IPS-18a (cell line): ENCODE measurements around the gene KNDC1.
A peak's percentile ranks its signal among the peaks of the same experiment; 100 is the strongest.
"Not testable (repeated sequence)": the region's sequence is repeated elsewhere in the genome, so short reads cannot be mapped to it uniquely, and the experiment has no call there.

ENCODE experiments used
- H3K27ac ChIP-seq: one replicate; pipeline ENCODE4 v1.5.1; 2013; ENCODE audit warnings: low read length
- H3K27me3 ChIP-seq: one replicate; pipeline ENCODE4 v1.6.1; 2013; ENCODE audit warnings: mild to moderate bottlenecking, low read length; ENCODE audit not compliant: control insufficient read depth, insufficient read depth
- H3K36me3 ChIP-seq: one replicate; pipeline ENCODE4 v1.6.1; 2013; ENCODE audit warnings: low read depth, low read length; ENCODE audit not compliant: control insufficient read depth
- H3K4me1 ChIP-seq: one replicate; pipeline ENCODE4 v1.6.1; 2013; ENCODE audit warnings: low read depth, low read length; ENCODE audit not compliant: control insufficient read depth
- H3K4me3 ChIP-seq: one replicate; pipeline ENCODE4 v1.5.1; 2013; ENCODE audit warnings: low read length
- H3K9ac ChIP-seq: one replicate; pipeline ENCODE4 v1.6.1; 2013; ENCODE audit warnings: mild to moderate bottlenecking, low read length, moderate library complexity
- H3K9me3 ChIP-seq: one replicate; pipeline ENCODE4 v1.6.1; 2013; ENCODE audit warnings: low read depth, low read length; ENCODE audit not compliant: control insufficient read depth

The KNDC1 gene

GRCh38 chr10:133218891-133219290, 58.9 kb downstream of the KNDC1 start:
- Histone ChIP-seq H3K4me1 (no peaks in the 10 kb centered on the region), H3K9me3 (no peaks in the 10 kb centered on the region), H3K27ac (no peak overlapping the region), H3K9ac (no peak overlapping the region), H3K4me3 (no peak overlapping the region), H3K36me3 (no peaks in the 10 kb centered on the region), H3K27me3 (no peaks in the 10 kb centered on the region)

- Histone ChIP-seq H3K27me3 (no peaks in the 10 kb centered on the region), H3K27ac (no peak overlapping the region), H3K9me3 (no peaks in the 10 kb centered on the region), H3K36me3 (no peaks in the 10 kb centered on the region), H3K9ac (no peak overlapping the region), H3K4me3 (peak overlapping the region; percentile 35), H3K4me1 (no peaks in the 10 kb centered on the region)
Observed at GRCh38 chr10:133219782-133220181, 59.8 kb downstream of the KNDC1 start.

- H3K27ac ChIP-seq = no peak overlapping the region
- H3K4me1 ChIP-seq = no peaks in the 10 kb centered on the region
- no peaks in the 10 kb centered on the region for H3K9me3 ChIP-seq
- no peaks in the 10 kb centered on the region for H3K27me3 ChIP-seq
- H3K4me3 ChIP-seq = no peak overlapping the region
- no peak overlapping the region for H3K9ac ChIP-seq
- no peaks in the 10 kb centered on the region for H3K36me3 ChIP-seq
Observed at GRCh38 chr10:133221331-133221730, 61.3 kb downstream of the KNDC1 start.

- not testable (repeated sequence) for H3K27ac ChIP-seq, H3K9me3 ChIP-seq, H3K4me1 ChIP-seq, H3K36me3 ChIP-seq, H3K4me3 ChIP-seq, H3K9ac ChIP-seq, H3K27me3 ChIP-seq
Observed at GRCh38 chr10:133221756-133222155, 61.7 kb downstream of the KNDC1 start.

GRCh38 chr10:133224076-133224475, 64.1 kb downstream of the KNDC1 start:
- Histone ChIP-seq H3K9ac (no peak overlapping the region), H3K36me3 (no peaks in the 10 kb centered on the region), H3K27me3 (peaks cover 14% of the 10 kb centered on the region), H3K9me3 (no peaks in the 10 kb centered on the region), H3K27ac (no peak overlapping the region), H3K4me3 (no peak overlapping the region), H3K4me1 (no peaks in the 10 kb centered on the region)

- Histone ChIP-seq H3K9ac (no peak overlapping the region), H3K4me1 (no peaks in the 10 kb centered on the region), H3K36me3 (no peaks in the 10 kb centered on the region), H3K27me3 (peaks cover 22% of the 10 kb centered on the region), H3K27ac (no peak overlapping the region), H3K9me3 (no peaks in the 10 kb centered on the region), H3K4me3 (no peak overlapping the region)
Observed at GRCh38 chr10:133224756-133225372, 64.8 kb downstream of the KNDC1 start.

- Histone ChIP-seq H3K27me3 (peaks cover 28% of the 10 kb centered on the region), H3K9ac (no peak overlapping the region), H3K4me3 (no peak overlapping the region)
Observed at GRCh38 chr10:133225707-133226191, 65.7 kb downstream of the KNDC1 start.

GRCh38 chr10:133226251-133226808, 66.3 kb downstream of the KNDC1 start:
- H3K27me3 ChIP-seq = peaks cover 34% of the 10 kb centered on the region
- H3K27ac ChIP-seq = no peak overlapping the region
- H3K4me1 ChIP-seq = no peaks in the 10 kb centered on the region
- H3K36me3 ChIP-seq = no peaks in the 10 kb centered on the region
- H3K9me3 ChIP-seq = no peaks in the 10 kb centered on the region
- no peak overlapping the region for H3K9ac ChIP-seq
- no peak overlapping the region for H3K4me3 ChIP-seq

More at GRCh38 chr10:133225707-133226191, 65.7 kb downstream of the KNDC1 start:
- Histone ChIP-seq H3K27ac (no peak overlapping the region), H3K36me3 (no peaks in the 10 kb centered on the region), H3K4me1 (no peaks in the 10 kb centered on the region), H3K9me3 (no peaks in the 10 kb centered on the region)

- H3K9me3 ChIP-seq = no peaks in the 10 kb centered on the region
- H3K9ac ChIP-seq = no peak overlapping the region
- peaks cover 43% of the 10 kb centered on the region for H3K27me3 ChIP-seq
- H3K27ac ChIP-seq = no peak overlapping the region
- no peak overlapping the region for H3K4me3 ChIP-seq
- H3K4me1 ChIP-seq = peaks cover 7% of the 10 kb centered on the region
- H3K36me3 ChIP-seq = no peaks in the 10 kb centered on the region
Observed at GRCh38 chr10:133227256-133227655, 67.2 kb downstream of the KNDC1 start.

- Histone ChIP-seq H3K9ac (no peak overlapping the region), H3K27me3 (peaks cover 65% of the 10 kb centered on the region), H3K4me3 (peak overlapping the region; percentile 11), H3K27ac (no peak overlapping the region), H3K4me1 (peaks cover 9% of the 10 kb centered on the region), H3K9me3 (no peaks in the 10 kb centered on the region), H3K36me3 (no peaks in the 10 kb centered on the region)
Observed at GRCh38 chr10:133229265-133230043, 69.4 kb downstream of the KNDC1 start.

- no peaks in the 10 kb centered on the region for H3K36me3 ChIP-seq
- H3K27me3 ChIP-seq = peaks cover 69% of the 10 kb centered on the region
- H3K4me1 ChIP-seq = peaks cover 9% of the 10 kb centered on the region
- H3K9ac ChIP-seq = no peak within 1 kb of the TSS
- H3K9me3 ChIP-seq = no peaks in the 10 kb centered on the region
- peak within 1 kb of the TSS; percentile 17 for H3K4me3 ChIP-seq
- H3K27ac ChIP-seq = no peak within 1 kb of the TSS
Observed at GRCh38 chr10:133230044-133230361, 70.0 kb downstream of the KNDC1 start, which contains the start of gene UTF1. Gene UTF1 (plus strand): TSS chr10:133230217. CDS start chr10:133230289, 72 bp downstream.
